Nephron progenitor cell (in vitro differentiated cells): ENCODE measurements around the gene PRRC2A.

Experiments used
- DNase-seq: peaks from one replicate; pipeline ENCODE4 v3.0.0; 2021
- H3K27ac Mint-ChIP-seq: 2 replicates; pipeline ENCODE4 v1.8.0; 2021; ENCODE audit warnings: mild to moderate bottlenecking, moderate library complexity, mixed read lengths
- H3K27me3 Mint-ChIP-seq: 2 replicates; pipeline ENCODE4 v1.8.0; 2021; ENCODE audit warnings: mild to moderate bottlenecking, low read depth, mixed read lengths; ENCODE audit not compliant: poor library complexity
- H3K36me3 Mint-ChIP-seq: 2 replicates; pipeline ENCODE4 v1.8.0; 2021; ENCODE audit warnings: low read depth, mixed read lengths
- H3K4me1 Mint-ChIP-seq: 2 replicates; pipeline ENCODE4 v1.8.0; 2021; ENCODE audit warnings: mixed read lengths
- H3K4me3 Mint-ChIP-seq: 2 replicates; pipeline ENCODE4 v1.8.0; 2021; ENCODE audit warnings: mild to moderate bottlenecking, moderate library complexity, mixed read lengths
- H3K9me3 Mint-ChIP-seq: 2 replicates; pipeline ENCODE4 v1.8.0; 2021; ENCODE audit warnings: mild to moderate bottlenecking, moderate library complexity, mixed read lengths
- CTCF ChIP-seq: fragments of 200-600 bp; sonication (generic); IDR thresholded peaks from 2 replicates; pipeline ENCODE4 v1.5.0; 2021; ENCODE audit warnings: antibody characterized with exemption

PRRC2A gene

GRCh38 chr6:31610968-31611367, 9.5 kb upstream of the PRRC2A start:
- peak overlapping the region; percentile 41 for H3K27ac Mint-ChIP-seq
- no peak for DNase-seq
- H3K27me3 Mint-ChIP-seq, result peaks cover 11% of the 10 kb centered on the region
- H3K9me3 Mint-ChIP-seq, result no peaks in the 10 kb centered on the region
- H3K36me3 Mint-ChIP-seq, result no peaks in the 10 kb centered on the region
- peaks cover 31% of the 10 kb centered on the region for H3K4me1 Mint-ChIP-seq
- TF ChIP-seq CTCF, result no peak
- H3K4me3 Mint-ChIP-seq, result no peak overlapping the region

- peaks cover 47% of the 10 kb centered on the region for H3K4me1 Mint-ChIP-seq
- H3K36me3 Mint-ChIP-seq, result no peaks in the 10 kb centered on the region
- no peak overlapping the region for H3K27ac Mint-ChIP-seq
- no peak for TF ChIP-seq CTCF
- no peak overlapping the region for H3K4me3 Mint-ChIP-seq
- H3K9me3 Mint-ChIP-seq, result no peaks in the 10 kb centered on the region
- DNase-seq, result no peak
- peaks cover 6% of the 10 kb centered on the region for H3K27me3 Mint-ChIP-seq
Measured at GRCh38 chr6:31614075-31614619, 6.4 kb upstream of the PRRC2A start.

- TF ChIP-seq CTCF, result no peak
- DNase-seq, result no peak
- Mint-ChIP-seq H3K27ac (peak within 1 kb of the TSS; percentile 81), H3K9me3 (peaks cover 5% of the 10 kb centered on the region), H3K4me1 (peaks cover 49% of the 10 kb centered on the region), H3K36me3 (no peaks in the 10 kb centered on the region), H3K4me3 (peak within 1 kb of the TSS; percentile 7), H3K27me3 (peaks cover 6% of the 10 kb centered on the region)
Measured at GRCh38 chr6:31614684-31615578, 5.6 kb upstream of the PRRC2A start, which contains the start of gene AIF1. TSS of gene AIF1 (plus strand) at chr6:31615234. CDS start at chr6:31615330, 96 bp downstream.

- Mint-ChIP-seq H3K9me3 (peaks cover 8% of the 10 kb centered on the region), H3K27me3 (peaks cover 6% of the 10 kb centered on the region), H3K27ac (no peak overlapping the region), H3K4me1 (peaks cover 49% of the 10 kb centered on the region), H3K4me3 (peak overlapping the region; percentile 7), H3K36me3 (no peaks in the 10 kb centered on the region)
- TF ChIP-seq CTCF, result no peak
- DNase-seq, result no peak
Measured at GRCh38 chr6:31615748-31616147, 4.8 kb upstream of the PRRC2A start.

- no peak for DNase-seq
- Mint-ChIP-seq H3K4me1 (peaks cover 53% of the 10 kb centered on the region), H3K4me3 (no peak overlapping the region), H3K27ac (no peak overlapping the region), H3K9me3 (peaks cover 8% of the 10 kb centered on the region), H3K27me3 (no peaks in the 10 kb centered on the region), H3K36me3 (peaks cover under 1% of the 10 kb centered on the region)
- no peak for TF ChIP-seq CTCF
Measured at GRCh38 chr6:31617010-31617409, 3.5 kb upstream of the PRRC2A start.
